BJ (cell line): ENCODE results near the gene RPS24. TPM values are rescaled to one million over a fixed set of nuclear protein-coding genes. Genes with fewer than 3 reads are reported as not detected.

ENCODE experiments used
- CTCF ChIA-PET: fragments of 350-600 bp; formaldehyde crosslinking; extraction: SDS; loops from one replicate; lab custom pipeline; 2021; ENCODE audit warnings: antibody characterized with exemption, inconsistent platforms; lab: Yijun Ruan, JAX
- POLR2A ChIA-PET: fragments of 300-600 bp; sonication (Branson Sonifier 250); formaldehyde crosslinking; extraction: SDS; loops from one replicate; lab custom pipeline; 2021; ENCODE audit warnings: antibody characterized with exemption; lab: Charles Lee
- DNase-seq: peaks from one replicate; pipeline ENCODE4 v3.0.0-alpha.2; 2011; ENCODE audit warnings: low read depth
- H3K27me3 ChIP-seq: 2 replicates; pipeline ENCODE4 v1.6.0; 2011; ENCODE audit warnings: low read length; ENCODE audit not compliant: control insufficient read depth, insufficient read depth
- H3K36me3 ChIP-seq: 2 replicates; pipeline ENCODE4 v1.5.1; 2011; ENCODE audit warnings: low read length; ENCODE audit not compliant: control insufficient read depth, insufficient read depth
- H3K4me3 ChIP-seq: 2 replicates; pipeline ENCODE4 v1.5.1; 2011; ENCODE audit warnings: low read depth, mild to moderate bottlenecking, control low read depth, low read length
- polyA plus RNA-seq: library from polyadenylated mRNA; depleted of rRNA; stranded (reverse); fragments of >200 nt; gene quantifications from 2 replicates; pipeline ENCODE4 v1.2.3, GENCODE V29; 2011
- TF ChIP-seq, protein P1 (sequence below): IDR thresholded peaks from 2 replicates; pipeline ENCODE4 v1.5.1; 2011; ENCODE audit warnings: low read depth, mild to moderate bottlenecking, control low read depth, inconsistent platforms, low read length, moderate library complexity; ENCODE audit not compliant: insufficient read depth

Gene RPS24
- polyA plus RNA-seq, 1 experiment: 967 TPM

DNA sequence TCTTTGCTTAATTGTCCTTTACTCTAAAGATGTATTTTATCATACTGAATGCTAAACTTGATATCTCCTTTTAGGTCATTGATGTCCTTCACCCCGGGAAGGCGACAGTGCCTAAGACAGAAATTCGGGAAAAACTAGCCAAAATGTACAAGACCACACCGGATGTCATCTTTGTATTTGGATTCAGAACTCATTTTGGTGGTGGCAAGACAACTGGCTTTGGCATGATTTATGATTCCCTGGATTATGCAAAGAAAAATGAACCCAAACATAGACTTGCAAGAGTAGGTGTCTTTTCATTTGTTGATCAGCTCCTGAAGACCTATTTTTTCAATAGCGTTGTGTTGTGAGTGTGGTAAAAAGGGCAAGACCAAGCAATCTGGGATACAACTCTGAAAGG is 1.8 kb downstream of the RPS24 start:
- DNase-seq: no peak
- Histone ChIP-seq H3K4me3 (no peak overlapping the region), H3K27me3 (no peaks in the 10 kb centered on the region), H3K36me3 (peaks cover 15% of the 10 kb centered on the region)
- TF ChIP-seq, protein P1, sequence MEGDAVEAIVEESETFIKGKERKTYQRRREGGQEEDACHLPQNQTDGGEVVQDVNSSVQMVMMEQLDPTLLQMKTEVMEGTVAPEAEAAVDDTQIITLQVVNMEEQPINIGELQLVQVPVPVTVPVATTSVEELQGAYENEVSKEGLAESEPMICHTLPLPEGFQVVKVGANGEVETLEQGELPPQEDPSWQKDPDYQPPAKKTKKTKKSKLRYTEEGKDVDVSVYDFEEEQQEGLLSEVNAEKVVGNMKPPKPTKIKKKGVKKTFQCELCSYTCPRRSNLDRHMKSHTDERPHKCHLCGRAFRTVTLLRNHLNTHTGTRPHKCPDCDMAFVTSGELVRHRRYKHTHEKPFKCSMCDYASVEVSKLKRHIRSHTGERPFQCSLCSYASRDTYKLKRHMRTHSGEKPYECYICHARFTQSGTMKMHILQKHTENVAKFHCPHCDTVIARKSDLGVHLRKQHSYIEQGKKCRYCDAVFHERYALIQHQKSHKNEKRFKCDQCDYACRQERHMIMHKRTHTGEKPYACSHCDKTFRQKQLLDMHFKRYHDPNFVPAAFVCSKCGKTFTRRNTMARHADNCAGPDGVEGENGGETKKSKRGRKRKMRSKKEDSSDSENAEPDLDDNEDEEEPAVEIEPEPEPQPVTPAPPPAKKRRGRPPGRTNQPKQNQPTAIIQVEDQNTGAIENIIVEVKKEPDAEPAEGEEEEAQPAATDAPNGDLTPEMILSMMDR: no peak
- ChIA-PET CTCF (interaction anchor here (0.8 to 2.6 kb wide), 3 partner anchors 11 to 278 kb away, joined by 3 to 19 read pairs (median 5); no protein-coding TSS in a partner anchor), POLR2A (no interaction called here)

DNA sequence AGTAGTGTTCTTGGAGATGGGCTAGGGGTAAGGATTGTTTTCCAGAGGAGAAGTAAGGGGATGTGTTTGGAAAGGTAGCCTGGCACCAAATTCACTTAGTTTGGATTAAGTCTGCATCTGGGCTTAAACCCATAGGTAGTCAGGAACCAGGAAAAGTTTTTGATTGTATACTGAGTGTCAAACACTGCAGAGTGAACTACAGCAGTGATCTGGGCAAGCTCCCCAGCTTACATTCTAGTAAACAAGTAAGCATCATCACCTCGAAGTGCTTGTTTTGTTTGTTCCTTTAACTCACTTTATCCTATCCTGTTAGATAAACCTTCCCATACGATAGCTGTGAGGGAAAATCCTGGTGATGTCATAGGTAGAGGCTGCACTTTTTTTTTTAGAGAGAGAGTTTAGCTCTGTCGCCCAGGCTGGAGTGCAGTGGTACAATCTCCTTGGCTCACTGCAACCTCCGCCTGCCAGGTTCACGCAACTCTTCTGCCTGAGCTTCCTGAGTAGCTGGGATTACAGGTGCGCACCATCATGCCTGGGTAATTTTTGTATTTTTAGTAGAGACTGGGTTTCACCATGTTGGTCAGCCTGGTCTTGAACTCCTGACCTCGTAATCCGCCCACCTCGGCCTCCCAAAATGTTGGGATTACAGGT is 2.4 kb downstream of the RPS24 start:
- Histone ChIP-seq H3K27me3 (no peaks in the 10 kb centered on the region), H3K36me3 (peaks cover 20% of the 10 kb centered on the region), H3K4me3 (no peak overlapping the region)
- ChIA-PET POLR2A (no interaction called here), CTCF (interaction anchor here (0.8 to 2.6 kb wide), 3 partner anchors 11 to 277 kb away, joined by 3 to 19 read pairs (median 5); no protein-coding TSS in a partner anchor)
- no peak for DNase-seq
- TF ChIP-seq, protein P1: no peak

DNA sequence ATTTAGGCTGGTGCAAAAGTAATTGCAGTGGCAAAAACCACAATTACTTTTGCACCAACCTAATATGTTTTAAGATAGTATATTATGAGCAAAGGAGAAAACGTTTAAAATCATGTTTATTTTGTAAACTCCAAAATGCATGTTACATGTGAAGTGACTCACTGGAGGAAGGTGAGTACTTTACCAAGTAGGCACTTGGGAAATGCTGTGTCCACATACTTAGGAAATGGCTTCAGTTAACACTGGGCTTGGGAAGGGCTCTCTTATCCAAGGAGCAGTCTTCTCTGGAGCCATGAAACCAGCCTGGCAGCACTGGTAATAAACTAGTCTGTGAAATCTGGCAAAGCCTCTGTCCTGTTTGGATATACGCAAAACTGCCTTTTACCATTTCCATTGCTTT is 4.4 kb downstream of the RPS24 start:
- peaks cover 31% of the 10 kb centered on the region for H3K36me3 ChIP-seq
- POLR2A ChIA-PET: no interaction called here
- H3K4me3 ChIP-seq: no peak overlapping the region
- TF ChIP-seq, protein P1: no peak
- no peak for DNase-seq
- CTCF ChIA-PET: no interaction called here
- no peaks in the 10 kb centered on the region for H3K27me3 ChIP-seq

DNA sequence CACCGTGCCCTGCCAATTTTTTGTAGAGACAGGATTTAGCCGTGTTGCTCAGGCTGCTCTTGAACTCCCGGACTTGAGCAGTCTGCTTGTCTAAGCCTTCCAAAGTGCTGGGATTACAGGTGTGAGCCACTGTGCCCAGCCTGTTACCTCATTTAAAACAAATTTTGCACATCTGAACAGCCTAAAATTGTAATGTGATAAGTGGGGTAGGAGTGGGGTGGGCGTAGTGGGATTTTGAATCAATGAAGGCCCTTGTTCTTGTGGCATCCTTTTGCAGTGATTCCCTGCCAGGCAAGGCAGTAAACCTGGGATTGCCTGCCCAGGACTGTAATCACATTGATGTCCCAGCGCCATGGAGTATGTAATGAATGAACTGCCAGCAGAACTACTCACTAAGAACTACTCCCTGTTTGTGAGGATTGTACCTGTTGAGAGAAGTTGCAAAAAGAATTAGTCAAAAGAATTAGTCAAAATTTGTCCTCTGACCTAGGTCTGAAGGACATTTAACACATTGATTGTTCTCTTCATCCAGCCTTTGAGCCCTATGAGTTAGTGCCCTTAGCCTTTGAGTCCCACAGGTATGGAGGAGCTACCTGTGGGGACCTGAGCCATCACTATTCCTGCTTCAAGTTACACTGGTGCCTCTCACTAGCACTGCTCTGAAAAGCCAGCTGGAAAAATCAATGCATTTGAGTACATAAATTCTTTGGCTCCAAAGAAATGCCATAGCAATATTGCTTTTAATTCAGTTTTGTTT is 5.3 kb downstream of the RPS24 start:
- CTCF ChIA-PET: no interaction called here
- Histone ChIP-seq H3K36me3 (peaks cover 31% of the 10 kb centered on the region), H3K4me3 (no peak overlapping the region), H3K27me3 (no peaks in the 10 kb centered on the region)
- DNase-seq: no peak
- TF ChIP-seq, protein P1: no peak
- POLR2A ChIA-PET: no interaction called here

DNA sequence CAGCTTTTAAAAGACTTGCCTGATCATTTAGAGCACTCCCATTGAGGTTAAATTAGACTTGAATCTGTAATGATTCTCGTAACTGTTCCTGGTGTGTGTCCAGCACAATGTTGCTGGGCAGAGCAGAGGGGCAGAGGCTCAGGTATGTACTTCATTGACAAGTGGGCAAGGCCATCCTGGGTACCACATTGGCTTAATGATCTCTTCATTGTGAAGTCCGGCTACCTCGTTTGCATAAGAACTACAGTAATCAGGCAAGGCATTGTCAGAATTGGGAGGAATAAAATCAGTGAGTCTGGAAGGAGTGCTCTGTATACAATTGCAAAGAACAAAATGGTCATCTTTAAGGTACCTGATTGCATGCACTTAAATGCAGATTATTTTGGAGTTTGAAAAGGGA is 6.1 kb downstream of the RPS24 start:
- CTCF ChIA-PET: no interaction called here
- TF ChIP-seq, protein P1: no peak
- no peaks in the 10 kb centered on the region for H3K27me3 ChIP-seq

More for the DNA sequence above, 6.1 kb downstream of the RPS24 start:
- no peak for DNase-seq
- POLR2A ChIA-PET: no interaction called here
- Histone ChIP-seq H3K4me3 (no peak overlapping the region), H3K36me3 (peaks cover 31% of the 10 kb centered on the region)
